ENCODE results near the gene BLOC1S1. TPM values are rescaled to one million over a fixed set of nuclear protein-coding genes. Genes with fewer than 3 reads are reported as not detected.

BLOC1S1 gene
- total RNA-seq = 100 to 1,000 TPM; 266 to 300 TPM
- long read RNA-seq, transcript BLOC1S1-203 (4 exons, 571 nt) = major isoform, 97 of 106 reads
- long read RNA-seq, partial matches to known transcripts = 0 of 106 reads
- long read RNA-seq, other reads (novel, unspliced or antisense) = 1 of 106 reads

DNA sequence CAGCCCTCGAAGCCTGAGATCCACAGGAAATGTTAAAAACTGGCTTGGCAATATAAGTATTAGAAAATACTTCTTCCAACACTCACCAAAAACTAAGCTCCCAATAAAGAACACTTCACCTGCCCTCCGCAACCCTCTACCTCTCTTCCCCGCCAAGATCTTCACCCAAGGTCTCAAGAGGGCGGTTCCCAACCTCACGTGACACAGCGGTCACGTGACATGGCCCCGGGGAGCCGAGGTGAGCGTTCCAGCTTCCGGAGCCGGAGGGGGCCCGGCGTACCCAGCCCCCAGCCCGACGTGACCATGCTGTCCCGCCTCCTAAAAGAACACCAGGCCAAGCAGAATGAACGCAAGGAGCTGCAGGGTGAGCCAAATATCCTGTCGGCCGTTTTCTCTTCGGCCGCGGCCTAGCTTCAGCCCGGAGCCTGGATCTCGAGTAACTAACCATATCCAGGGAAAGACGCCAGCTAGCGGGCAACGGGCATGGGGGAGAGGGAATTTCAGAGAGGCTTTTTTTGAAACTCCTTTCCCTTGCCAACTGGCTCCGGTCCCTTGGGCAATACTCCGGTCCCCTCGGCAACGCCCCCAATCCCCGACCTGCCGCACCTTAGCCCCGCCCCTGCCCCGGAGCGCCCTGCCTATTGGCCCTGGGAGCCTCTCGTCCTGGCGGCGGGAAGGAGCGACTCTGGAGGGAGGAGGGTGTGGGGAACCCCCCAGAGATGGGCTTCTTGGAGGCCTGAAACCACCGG is at the start of gene BLOC1S1:
BLOC1S1 (plus strand) TSS at position 214 of the 749 bp plus-strand sequence; CDS start at position 220, 6 bp downstream.
- DNase-seq (peak; percentile 95 to 96), ATAC-seq (peak; percentile 69)
- intact Hi-C loops (cut with DNase I, micrococcal nuclease) = no loop called here

DNA sequence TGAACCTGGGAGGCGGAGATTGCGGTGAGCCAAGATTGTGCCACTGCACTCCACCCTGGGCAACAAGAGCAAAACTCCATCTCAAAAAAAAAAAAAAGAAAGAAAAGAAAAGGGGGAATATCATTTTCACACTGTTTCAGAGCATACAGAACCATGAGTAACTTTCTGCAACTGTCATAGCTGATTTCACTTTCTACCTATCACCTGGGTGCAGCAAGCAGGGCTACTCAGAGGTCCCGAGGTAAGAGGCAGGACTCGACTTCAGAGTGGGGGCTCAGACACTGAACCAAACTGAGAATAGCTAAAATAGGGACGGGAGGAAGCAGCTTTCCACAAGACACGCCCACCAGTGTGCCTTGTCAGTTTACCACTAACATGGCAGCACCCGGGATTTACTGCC is 49.3 kb upstream of the BLOC1S1 start:
- DNase-seq (no peak), ATAC-seq (no peak)
- intact Hi-C loops (cut with DNase I, micrococcal nuclease) = no loop called here

DNA sequence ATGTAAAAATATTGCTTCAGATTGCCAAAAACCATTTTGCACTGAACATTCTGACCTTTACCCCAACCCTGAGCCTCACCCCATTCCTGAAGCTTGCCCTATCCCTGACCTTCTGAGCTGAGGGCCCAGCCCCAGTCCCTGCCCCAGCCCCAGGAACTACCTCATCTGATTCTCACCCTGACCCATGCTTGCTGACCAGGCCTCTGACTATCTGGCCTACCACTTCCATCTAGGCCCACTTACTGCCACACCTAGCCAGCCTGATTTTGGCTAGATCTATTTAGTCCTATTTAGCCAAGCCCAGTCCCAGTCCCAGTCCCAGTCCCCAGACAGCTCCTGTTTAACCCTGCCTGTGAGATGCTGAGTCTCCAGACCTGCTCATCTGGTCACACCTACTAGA is 45.6 kb upstream of the BLOC1S1 start:
- peak; percentile 62 for ATAC-seq
- no peak for DNase-seq

DNA sequence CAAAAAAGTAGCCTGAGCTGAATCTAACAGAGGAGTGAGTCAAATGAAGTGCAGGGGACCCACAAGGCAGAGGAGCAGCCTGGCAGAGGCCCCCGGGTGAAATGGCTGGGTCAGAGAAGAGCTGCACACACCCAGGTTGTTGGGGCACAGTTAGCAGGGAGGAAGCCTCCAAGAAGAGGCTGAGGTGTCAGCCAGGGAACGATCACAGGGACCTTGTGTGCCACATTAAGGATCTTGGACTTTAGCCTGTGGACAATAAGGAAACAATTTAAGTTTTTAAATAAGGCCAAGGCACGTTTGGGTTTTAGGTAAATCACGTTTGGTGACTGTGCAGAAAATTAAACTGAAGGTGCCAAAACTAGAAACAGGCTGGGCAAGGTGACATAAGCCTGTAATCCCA is 44.1 kb upstream of the BLOC1S1 start:
- ATAC-seq = peak; percentile 82
- DNase-seq = peak; percentile 42 to 71
- intact Hi-C loops (cut with DNase I, micrococcal nuclease) = no loop called here

More for the DNA sequence above, 45.6 kb upstream of the BLOC1S1 start:
- intact Hi-C loops (cut with DNase I, micrococcal nuclease) = no loop called here

DNA sequence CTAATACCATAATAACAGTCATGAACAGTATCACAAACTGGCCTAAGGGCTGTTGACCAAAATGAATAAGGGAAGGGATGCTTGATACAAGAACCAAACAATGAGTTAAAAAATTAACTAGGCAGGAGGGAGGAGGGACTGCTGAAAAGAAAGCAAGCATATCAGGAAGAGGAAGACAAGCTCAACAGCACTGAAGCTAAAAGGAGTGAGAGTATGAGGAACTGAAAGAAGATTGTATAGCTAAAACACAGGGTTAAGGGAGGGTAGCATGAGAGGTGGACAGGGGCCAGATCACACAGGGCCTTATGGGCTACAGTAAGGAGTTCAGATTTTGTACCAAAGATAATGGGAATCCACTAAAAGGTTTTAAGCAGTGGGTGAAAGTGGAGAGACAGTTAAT is 42.2 kb upstream of the BLOC1S1 start:
- DNase-seq (no peak), ATAC-seq (peak; percentile 38)
- intact Hi-C loops (cut with DNase I, micrococcal nuclease) = no loop called here

DNA sequence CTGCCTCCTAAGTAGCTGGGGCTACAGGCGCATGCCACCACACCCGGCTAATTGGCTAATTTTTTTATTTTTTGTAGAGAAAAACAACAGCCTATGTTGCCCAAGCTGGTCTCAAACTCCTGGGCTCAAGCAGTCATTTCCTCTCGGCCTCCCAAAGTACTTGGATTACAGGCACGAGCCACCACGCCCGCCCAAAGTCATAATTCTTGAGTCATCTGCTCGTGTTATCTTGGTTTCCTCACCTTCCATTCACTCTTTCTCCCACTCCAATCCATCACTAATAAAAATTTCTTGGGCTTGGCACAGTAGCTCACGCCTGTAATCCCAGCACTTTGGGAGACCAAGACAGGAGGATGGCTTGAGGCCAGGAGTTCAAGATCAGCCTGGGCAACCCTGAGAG is 40.2 kb upstream of the BLOC1S1 start:
- ATAC-seq = peak; percentile 44

DNA sequence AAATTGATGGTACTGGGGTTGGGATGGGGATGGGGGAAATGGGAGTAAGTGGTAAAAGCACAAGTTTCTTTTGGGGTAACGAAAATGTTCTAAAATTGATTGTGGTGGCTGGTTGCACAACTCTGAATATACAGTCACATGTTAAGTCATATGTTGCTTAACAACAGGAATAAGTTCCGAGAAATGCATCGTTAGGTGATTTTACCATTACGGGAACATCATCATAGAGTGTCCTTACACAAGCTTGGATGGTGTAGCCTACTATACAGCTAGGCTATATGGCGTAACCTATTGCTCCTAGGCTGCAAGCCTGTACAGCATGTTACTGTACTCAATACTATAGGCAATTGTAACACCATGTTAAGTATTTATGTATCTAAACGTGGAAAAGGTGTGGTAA is 39.1 kb upstream of the BLOC1S1 start:
- no peak for ATAC-seq
- intact Hi-C loops (cut with DNase I, micrococcal nuclease) = no loop called here

More for the DNA sequence above, 40.2 kb upstream of the BLOC1S1 start:
- intact Hi-C loops (cut with DNase I, micrococcal nuclease) = no loop called here
- no peak for DNase-seq

DNA sequence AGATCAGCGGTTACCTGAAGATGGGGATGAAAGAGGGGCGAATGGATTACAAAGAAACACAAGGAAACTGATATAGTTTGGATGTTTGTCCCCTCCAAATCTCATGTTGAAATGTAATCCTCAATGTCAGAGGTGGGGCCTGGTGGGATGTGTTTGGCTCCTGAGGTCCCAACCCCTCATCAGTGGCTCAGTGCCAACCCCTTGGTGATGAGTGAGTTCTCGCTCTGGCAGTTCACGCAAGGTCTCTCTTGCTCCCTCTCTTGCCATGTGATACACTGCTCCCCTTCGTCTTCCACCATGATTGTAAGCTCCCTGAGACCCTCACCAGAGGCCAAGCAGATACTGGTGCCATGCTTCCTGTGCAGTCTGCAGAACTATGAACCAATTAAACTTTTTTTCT is 36.2 kb upstream of the BLOC1S1 start:
- ATAC-seq (no peak), DNase-seq (no peak)
- intact Hi-C loops (cut with DNase I, micrococcal nuclease) = no loop called here

More for the DNA sequence above, 39.1 kb upstream of the BLOC1S1 start:
- DNase-seq = no peak

DNA sequence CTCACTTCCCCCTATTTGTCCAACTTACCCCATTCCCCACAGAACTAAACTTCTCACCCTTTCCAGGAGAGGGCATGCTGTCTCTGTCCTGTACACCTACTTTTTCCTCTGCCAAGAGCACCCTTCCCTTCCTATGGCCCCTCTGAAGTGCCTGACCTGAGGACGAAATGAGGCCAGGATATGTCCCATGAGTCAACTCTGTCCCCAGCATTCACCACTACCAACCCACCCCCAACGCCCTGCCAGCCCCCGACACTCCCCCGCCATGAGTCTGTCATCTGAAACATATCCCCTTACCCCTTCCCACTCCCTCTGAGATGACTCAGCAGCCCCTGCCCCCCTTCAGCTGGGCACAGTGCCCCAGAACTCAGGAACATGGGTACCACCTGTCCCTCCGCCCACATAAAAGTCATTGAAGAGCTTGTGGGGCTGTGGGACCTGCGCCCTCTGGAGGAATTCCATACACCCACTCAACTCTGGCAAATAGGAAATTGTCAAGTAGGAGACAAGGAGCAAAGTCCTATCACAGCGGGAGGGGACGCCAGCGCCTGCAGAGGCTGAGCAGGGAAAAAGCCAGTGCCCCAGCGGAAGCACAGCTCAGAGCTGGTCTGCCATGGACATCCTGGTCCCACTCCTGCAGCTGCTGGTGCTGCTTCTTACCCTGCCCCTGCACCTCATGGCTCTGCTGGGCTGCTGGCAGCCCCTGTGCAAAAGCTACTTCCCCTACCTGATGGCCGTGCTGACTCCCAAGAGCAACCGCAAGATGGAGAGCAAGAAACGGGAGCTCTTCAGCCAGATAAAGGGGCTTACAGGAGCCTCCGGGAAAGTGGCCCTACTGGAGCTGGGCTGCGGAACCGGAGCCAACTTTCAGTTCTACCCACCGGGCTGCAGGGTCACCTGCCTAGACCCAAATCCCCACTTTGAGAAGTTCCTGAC is 34.4 kb upstream of the BLOC1S1 start:
- intact Hi-C loops (cut with DNase I, micrococcal nuclease) = no loop called here
- ATAC-seq (peak; percentile 93), DNase-seq (peak; percentile 84 to 88)

DNA sequence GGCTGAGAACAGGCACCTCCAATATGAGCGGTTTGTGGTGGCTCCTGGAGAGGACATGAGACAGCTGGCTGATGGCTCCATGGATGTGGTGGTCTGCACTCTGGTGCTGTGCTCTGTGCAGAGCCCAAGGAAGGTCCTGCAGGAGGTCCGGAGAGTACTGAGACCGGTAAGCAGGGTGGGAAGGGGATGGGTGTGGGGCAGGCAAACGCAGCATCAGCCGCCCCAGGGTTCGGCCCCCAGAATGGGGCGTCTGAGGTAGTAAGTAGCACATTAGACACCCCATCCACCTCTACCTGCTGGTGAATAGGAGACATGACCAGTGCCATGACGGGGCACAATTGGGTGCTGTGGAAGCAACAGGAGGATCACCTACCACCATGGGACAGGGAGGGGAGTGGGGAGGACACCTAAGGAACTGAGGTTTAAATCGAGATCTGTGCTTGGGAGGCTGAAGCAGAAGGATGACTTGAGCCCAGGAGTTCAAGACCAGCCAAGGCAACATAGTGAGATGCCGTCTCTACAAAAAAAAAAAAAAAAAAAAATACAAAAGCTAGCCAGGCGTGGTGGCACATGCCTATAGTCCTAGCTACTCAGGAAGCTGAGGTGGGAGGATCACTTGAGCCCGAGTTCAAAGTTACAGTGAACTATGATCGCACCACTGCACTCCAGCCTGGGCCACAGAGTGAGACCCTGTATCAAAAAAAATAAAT is 33.6 kb upstream of the BLOC1S1 start:
- intact Hi-C loops (cut with DNase I, micrococcal nuclease) = no loop called here
- ATAC-seq = peak; percentile 42
- peak in 1 of 2 donors; percentile 21 for DNase-seq

DNA sequence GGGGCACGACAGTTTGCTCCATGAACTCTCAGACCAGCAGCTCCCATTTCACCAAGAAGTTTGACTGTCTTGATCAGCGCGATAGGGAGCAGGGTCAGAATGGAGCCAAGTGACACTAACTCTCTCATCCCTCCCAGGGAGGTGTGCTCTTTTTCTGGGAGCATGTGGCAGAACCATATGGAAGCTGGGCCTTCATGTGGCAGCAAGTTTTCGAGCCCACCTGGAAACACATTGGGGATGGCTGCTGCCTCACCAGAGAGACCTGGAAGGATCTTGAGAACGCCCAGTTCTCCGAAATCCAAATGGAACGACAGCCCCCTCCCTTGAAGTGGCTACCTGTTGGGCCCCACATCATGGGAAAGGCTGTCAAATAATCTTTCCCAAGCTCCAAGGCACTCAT is 32.2 kb upstream of the BLOC1S1 start:
- no peak for ATAC-seq
- intact Hi-C loops (cut with DNase I, micrococcal nuclease) = no loop called here
- no peak for DNase-seq

DNA sequence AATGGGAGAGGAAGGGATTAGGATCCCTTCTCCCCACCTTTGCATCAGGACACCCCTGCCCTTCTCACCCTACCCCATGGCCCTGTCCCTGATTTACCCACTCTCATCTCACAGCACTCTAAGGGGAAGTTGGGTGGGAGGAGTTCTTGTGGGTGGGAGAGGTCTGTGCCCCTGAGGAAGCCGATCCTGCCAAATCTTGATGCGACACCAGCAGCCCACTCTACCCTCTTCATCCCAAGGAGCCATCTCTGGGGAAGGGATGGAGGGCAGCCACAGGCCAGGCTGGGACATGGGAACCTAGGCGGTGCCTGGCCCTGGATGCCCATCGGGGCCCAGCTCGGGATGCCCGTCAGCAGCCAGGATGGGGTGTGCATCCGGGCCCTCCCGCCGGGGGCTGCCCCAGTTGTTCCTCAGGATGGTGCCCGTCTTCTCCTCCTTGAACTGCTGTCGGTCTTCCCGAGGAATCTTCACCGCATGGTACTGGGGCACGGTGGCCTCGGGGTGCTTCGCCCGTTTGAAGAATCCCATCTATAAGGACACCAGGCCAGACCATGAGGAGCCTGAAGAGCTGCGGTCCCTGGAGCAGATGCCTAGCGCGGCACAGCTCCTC is 31.0 kb upstream of the BLOC1S1 start:
- ATAC-seq (no peak), DNase-seq (no peak)
- intact Hi-C loops (cut with DNase I, micrococcal nuclease) = no loop called here

DNA sequence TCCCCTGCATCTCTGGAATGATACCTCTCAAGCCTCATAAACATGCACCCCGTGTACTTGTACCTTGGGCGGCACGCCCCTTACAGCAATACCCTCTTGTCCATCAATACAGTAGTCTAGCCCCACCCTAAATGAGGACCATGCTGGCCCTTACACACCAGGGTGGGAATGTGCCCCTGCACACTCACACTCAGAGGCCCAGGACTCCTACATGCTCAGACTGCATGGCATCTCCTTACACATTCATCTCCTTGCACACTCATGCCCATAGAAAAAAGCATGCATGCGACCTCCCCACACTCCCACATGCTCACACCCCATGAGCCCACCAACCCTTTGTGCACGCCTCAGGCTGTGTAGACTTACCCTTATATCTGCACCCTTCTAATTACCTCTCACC is 30.2 kb upstream of the BLOC1S1 start:
- DNase-seq = no peak
- no peak for ATAC-seq
- intact Hi-C loops (cut with DNase I, micrococcal nuclease) = no loop called here

DNA sequence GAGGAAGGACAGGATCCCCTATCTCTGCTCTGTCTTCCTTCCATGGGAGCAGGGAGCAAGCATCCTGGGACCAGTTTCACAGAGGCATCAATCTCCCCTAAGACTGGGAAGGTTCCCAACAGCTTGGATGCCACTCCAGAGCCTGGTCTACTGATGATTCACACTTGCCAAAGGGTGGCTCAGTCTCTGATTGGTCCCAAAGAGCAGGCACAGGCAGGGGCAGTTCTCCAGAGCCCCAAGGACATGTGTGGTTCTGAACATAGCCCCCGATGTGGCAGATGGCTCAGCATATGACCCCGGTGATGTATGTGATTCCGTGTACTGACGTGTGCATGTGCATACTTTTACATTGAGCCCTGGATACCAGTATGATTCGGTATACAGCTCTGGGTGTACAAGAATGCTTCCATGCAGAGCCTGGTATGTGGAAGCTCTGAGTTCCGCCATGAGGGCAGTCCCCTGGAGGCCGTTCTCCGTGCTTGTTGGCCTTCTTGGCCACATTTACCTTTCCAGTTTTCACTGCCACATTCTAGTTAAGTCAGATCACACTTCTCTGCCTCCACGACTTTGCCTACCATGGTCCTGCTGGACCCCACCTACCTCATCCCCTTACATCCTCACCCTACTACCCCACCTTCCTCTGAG is 29.4 kb upstream of the BLOC1S1 start:
- ATAC-seq (no peak), DNase-seq (no peak)
- intact Hi-C loops (cut with DNase I, micrococcal nuclease) = no loop called here

DNA sequence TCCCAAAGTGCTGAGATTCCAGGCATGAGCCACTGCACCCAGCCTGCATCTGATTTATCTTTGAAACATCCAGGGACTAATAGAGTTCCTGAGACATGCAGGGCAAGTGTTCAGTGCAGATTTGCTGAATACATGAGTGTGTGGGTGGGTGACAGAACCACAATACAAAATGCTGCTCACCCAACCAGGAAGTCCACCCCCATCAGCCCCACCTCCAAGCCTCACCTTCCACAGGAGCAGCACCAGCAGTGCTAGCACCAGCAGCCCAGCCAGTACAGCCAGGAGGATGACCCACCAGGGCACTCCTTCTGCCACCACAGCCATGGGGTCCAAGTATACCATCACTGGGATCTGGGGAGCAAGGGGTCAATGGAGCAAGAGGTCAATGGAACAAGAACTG is 28.1 kb upstream of the BLOC1S1 start:
- DNase-seq (no peak), ATAC-seq (no peak)
- intact Hi-C loops (cut with DNase I, micrococcal nuclease) = no loop called here

DNA sequence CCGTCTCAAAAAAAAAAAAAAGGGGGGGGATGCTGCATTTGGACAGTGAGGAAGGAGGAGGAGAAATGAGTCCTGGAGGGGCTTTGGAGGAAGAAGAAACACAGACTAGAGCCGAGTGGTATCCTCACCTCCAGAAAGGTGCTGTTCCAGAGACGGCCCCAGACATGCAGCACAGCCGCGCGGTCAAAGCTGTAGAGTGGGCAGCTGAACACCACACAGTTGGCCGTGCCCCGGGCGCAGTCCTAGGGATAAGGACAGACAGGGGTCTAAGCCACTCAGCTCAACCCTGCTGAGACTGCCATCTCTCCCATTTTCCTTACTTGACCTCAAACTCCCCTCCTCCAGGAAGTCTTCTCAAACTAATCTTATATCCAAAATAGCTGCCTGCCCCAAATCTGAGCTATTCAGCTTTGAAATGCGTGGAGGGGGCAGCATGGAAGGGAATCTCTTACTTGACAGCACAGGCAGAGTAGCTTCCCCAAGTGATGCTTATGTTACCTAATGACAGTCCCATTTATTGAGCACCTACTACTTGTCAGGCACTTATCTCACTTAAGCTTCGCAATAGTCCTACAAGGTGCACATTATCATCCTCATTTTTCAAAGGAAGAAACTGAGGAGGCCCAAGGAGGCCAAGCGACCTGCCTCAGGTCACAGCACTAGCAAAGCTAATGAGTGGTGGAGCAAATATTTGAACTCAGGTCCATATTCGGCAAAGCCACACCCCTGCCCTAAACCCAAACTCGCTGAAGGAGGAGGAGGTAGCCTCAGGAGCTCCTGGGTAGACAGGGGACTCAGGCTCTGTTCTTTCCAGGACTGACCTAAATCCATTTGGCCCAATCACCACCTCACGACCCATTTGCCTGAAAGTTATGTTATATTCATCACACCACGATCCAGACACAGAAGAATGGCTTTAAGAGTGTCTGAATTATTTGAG is 26.9 kb upstream of the BLOC1S1 start:
- intact Hi-C loops (cut with DNase I, micrococcal nuclease) = no loop called here
- ATAC-seq = no peak
- peak in 1 of 2 donors; percentile 15 for DNase-seq

DNA sequence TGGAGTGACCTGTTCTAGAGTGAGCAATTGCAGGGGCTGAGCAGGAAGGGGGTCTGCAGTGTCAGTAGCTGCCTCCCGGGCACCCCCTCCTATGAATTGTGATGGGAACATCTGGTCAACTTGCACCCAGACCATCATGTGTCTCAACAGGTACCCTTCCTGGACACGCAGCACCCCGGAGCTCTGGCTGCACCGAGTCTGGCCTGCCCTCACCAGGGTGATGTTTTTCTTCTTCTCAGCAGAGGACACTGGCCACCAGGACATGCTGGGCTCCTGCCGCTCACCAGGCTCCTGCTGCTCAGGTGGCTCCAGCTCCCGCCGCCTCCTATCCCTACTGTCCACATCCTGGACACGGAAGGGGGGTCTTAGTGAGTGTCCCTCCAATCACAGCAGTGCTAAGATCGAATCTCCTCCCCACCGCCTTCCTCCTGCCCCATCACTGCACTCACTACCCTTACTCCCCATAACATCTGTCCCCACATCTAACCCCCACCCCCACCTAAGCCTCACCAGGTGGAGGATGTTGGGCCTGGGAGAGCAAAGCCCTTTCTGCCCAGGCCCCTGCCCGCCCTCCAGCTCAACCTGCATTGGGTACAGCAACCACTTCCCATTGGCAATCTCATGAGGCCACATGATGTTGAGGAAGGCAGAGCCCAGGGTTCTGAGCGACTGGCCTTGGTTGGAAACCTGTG is 23.1 kb upstream of the BLOC1S1 start:
- ATAC-seq (no peak), DNase-seq (peak in 1 of 2 donors; percentile 15)
- intact Hi-C loops (cut with DNase I, micrococcal nuclease) = no loop called here

All from left colon (tissue), 2 donors.